GM21381 (cell line): Measurements from ENCODE around the gene SHROOM2.
A peak's percentile ranks its signal among the peaks of the same experiment; 100 is the strongest.

ENCODE experiments used
- ATAC-seq: cut with Tn5 transposase; IDR thresholded peaks from one replicate; pipeline ENCODE4 v1.9.1; 2021; ENCODE audit warnings: mild to moderate bottlenecking, moderate library complexity; ENCODE audit not compliant: unreplicated experiment

SHROOM2 gene

DNA sequence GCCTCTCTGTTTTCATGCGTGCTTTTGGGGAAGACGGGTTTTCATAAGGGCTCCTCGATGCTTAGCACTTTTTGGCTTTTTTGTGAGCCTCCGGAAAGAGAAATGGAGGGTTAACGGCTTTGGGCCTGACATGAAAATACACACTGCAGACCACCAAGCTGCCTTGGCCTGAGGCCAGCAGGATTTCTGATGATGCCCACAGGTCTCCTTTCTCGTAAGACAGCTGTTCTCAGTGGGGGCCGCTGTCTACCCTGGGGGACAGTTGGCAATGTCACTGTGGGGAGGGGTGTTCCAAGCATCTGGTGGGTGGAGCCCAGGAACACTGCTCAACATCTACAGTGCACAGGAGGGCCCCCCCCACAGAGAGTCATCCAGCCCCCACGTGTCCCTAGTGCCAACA is 151.5 kb downstream of the SHROOM2 start:
- ATAC-seq: no peak

DNA sequence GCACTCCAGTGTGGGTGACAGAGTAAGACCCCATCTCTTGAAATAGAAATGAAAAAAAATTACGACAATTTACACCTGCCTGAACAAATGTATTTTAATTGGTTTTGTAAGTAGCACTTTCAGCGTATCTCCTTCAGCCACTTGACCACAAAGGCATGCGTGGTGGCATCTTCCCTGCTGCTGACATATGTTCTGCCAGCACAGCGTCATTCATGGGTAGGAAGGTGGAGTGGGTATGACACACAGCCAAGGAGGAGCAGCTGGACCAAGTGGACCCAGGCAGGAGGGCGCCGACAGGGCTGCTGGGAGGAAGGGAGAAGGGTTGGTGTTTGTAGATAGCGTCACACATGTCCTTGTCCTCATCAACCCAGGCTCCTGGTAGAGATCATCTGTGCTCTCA is 152.3 kb downstream of the SHROOM2 start:
- ATAC-seq: no peak

DNA sequence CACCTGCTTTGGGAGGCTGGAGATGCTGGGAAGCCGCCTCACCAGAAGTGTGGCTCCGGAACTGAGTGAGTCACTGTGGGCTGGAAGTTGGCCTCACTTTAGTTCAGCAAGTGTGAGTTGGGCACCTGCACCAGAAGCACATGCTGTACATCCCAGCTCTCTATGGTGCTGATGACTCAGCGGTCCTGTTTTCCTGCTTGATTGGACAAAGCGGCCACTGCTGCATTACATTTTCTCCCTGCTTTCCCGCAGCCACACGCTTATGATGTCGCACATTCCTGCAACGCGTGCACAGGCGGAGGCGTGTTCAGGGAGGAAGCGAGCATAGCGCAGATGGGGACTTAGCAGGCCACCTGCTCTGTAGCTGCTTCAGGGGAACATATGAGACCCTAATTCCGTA is 154.2 kb downstream of the SHROOM2 start:
- ATAC-seq: no peak

- ATAC-seq: peak; percentile 91
Observed at GRCh38 chrX:9942086-9942485, 155.9 kb downstream of the SHROOM2 start.

GRCh38 chrX:9943420-9943819 is 157.2 kb downstream of the SHROOM2 start:
- ATAC-seq: no peak

- peak; percentile 57 for ATAC-seq
Observed at GRCh38 chrX:9947131-9947794, 161.0 kb downstream of the SHROOM2 start.

GRCh38 chrX:9948406-9948805 is 162.2 kb downstream of the SHROOM2 start:
- ATAC-seq: no peak

DNA sequence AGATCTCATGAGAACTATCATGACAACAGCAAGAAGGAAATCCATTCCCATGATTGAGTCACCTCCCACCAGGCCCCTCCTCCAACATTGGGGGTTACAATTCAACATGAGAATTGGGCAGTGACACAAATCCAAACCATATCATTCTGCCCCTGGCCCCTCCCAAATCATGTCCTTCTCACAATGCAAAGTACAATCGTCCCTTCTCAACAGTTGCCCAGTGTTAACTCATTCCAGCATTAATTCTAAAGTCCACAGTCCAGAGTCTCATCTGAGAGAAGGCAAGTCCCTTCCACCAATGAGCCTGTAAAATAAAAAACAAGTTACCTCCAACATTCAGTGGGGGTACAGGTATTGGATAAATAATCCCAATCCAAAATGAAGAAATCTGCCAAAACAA is 166.1 kb downstream of the SHROOM2 start:
- ATAC-seq: no peak

- no peak for ATAC-seq
Observed at GRCh38 chrX:9953396-9953795, 167.2 kb downstream of the SHROOM2 start.

DNA sequence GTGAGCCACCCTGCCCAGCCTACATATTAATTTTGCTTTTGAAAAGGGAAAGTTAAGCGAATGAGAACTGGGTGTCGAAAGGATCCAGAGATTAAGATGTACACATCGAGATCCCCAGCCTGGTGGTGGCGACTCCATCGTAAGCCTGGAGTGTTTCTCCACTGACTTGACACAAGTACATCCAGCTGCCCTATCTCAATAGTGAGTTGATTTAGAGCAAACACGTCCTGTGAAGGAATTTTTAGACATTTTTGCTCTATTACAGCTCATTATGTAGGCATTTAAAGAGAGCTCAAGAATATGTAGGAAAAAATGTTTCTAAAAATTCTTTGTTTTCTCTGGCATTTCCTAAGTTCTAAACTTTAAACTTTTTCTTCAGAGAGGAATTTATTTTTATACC is 169.3 kb downstream of the SHROOM2 start:
- ATAC-seq: no peak

GRCh38 chrX:9957743-9958142 is 171.5 kb downstream of the SHROOM2 start:
- ATAC-seq: no peak

GRCh38 chrX:9958183-9958582 is 172.0 kb downstream of the SHROOM2 start:
- no peak for ATAC-seq

GRCh38 chrX:9961750-9962149 is 175.5 kb downstream of the SHROOM2 start:
- ATAC-seq: no peak

DNA sequence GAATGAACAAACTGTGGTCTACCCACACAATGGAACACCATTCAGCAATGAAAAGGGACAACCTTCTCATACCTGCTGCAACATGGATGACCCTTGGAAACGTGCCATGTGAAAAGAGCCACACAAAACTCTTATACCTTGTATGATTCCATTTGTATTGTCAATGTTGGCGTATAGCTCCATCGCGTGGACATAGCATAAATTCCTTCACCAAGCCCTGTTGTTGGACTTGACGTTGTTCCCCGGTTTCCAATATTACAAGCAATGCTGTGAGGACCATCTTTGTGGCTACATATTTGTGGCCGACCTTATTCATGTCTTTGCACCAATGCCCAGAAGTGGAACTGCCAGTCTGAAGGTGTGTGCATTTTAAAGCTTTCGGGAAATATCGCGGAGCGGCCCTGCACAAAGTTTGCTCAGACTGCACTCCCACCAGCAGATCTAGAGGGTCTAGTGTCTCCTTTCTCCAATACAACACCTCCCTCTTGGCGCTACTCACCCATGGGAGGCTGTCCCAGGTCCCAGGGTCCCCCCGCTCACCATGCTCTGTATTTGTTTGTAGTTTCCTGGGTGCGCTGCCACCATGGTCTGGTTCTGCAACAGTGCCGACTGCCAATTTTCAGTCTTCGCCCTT is 180.7 kb downstream of the SHROOM2 start, which contains the start of gene CLDN34:
Gene CLDN34 (plus strand): TSS at position 584 of the 634 bp plus-strand sequence. CDS start 0 bp downstream, at position 584.
- ATAC-seq: no peak

GRCh38 chrX:9977635-9978034 is 191.4 kb downstream of the SHROOM2 start:
- no peak for ATAC-seq

GRCh38 chrX:9980401-9980800 is 194.2 kb downstream of the SHROOM2 start:
- ATAC-seq: no peak

DNA sequence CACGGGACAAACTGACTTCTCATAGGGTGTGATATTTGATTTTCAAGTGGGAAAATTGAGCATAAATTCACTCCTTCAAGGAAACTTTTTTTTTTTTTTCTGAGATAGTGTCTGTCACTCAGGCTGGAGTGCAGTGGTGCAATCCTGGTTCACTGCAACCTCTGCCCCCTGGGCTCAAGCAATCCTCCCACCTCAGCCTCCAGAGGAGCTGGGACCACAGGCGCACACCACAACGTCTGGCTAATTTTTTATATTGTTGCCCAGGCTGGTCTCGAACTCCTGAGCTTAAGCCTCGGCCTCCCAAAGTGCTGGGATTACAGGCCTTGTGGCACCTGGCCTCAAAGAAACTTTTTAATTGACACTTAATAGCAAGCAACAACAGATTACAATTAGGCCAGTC is 194.7 kb downstream of the SHROOM2 start:
- no peak for ATAC-seq

DNA sequence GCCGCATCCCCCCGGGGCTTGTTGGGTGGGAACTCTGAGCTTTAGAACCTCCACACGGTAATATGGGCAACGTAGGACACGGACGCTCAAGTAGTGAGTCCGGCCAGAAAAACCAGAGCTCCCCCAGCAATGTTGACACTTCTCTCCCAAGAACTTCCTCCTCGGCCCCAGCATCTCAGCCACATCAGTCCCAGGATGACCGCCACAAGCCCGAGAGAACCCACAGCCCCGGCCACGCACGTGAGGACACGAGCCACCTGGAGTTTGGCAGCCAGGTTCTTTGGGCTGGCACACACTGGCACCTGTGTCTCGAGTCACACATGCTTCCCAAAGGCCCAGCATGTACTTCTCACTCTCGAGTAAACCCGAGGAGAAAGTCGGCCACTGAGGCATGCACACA is 197.2 kb downstream of the SHROOM2 start:
- no peak for ATAC-seq

- ATAC-seq: no peak
Observed at GRCh38 chrX:9983846-9984245, 197.6 kb downstream of the SHROOM2 start.

DNA sequence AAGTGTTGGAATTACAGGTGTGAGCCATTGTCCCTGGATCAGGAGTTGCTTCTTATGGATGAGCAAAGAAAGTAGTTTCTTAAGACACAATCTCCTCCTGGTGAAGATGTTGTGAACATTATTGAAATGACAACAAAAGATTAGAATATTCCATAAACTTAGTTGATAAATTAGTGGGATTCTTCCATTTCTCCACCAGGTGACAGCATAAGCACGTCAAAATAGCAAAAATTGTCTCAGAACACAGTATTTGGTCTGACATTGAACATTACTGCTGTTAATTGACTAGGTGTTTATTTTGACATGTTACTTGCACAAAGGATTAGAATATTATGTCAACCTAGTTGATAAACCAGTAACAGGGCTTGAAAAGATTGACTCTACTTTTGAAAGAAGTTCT is 202.5 kb downstream of the SHROOM2 start:
- no peak for ATAC-seq

DNA sequence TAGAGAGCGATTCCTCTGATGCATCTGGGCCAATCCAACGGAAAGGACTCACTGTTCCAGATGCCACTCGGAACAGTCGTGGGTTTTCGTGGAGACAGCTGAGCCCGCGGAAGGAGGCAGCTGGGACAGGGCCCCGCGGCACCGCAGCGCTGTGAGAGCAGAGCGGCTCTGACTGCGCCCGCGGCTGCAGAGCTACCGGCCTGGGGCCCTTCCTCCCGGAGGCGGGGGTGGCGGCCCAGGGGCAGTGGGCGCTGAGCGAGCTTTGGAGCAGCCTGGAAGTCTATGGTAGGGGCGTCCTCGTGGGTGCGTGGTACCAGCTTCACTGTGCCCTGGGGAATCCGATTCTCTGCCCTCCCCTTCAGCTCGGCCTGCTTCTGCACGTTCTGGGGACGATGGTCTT is 205.8 kb downstream of the SHROOM2 start:
- ATAC-seq: no peak

GRCh38 chrX:9992724-9993123 is 206.5 kb downstream of the SHROOM2 start:
- no peak for ATAC-seq

GRCh38 chrX:9995855-9996339 is 209.7 kb downstream of the SHROOM2 start:
- ATAC-seq: peak; percentile 65
